Measurements from ENCODE around the gene PRDX2. TPM values are rescaled to one million over a fixed set of nuclear protein-coding genes. Genes with fewer than 3 reads are reported as not detected.

The PRDX2 gene
- total and polyA plus RNA-seq, 2 donors (not counting 3 experiments of a cell fraction or from before 2014, with no cell fraction given): 247 to 492 TPM

GRCh38 chr19:12837225-12837624, 35.6 kb upstream of the PRDX2 start:
- CTCF ChIA-PET: interaction anchor here (0.6 to 1.8 kb wide), 6 partner anchors 9 to 75 kb away, joined by 3 to 18 read pairs (median 4); no protein-coding TSS in a partner anchor
- no peaks in the 10 kb centered on the region for H3K4me1 ChIP-seq (ENCODE audit: control insufficient read depth, extremely low read depth, insufficient read depth, low read length)
- H4K20me1 ChIP-seq (replicated peaks; ENCODE audit: control insufficient read depth, extremely low read depth, insufficient read depth, low read length): no peaks in the 10 kb centered on the region
- BruUV-seq (replicated peaks): no TSS peak
- intact Hi-C loops (cut with micrococcal nuclease) (no loop called here), dilution Hi-C loops (cut with MboI; ENCODE audit: extremely low pct_ligation_motif_present, low sequenced_read_pairs) (no loop called here)
- no peaks in the 10 kb centered on the region for H3K79me2 ChIP-seq (ENCODE audit: control insufficient read depth, insufficient read depth, low read length)
- DNase-seq (ENCODE audit: low read depth, low spot score) (no peak), FAIRE-seq (no peak)
- no peak overlapping the region for H3K4me2 ChIP-seq (ENCODE audit: insufficient read depth, low read length)
- POLR2A ChIA-PET: no interaction called here
- no peak overlapping the region for H3K9ac ChIP-seq (replicated peaks; ENCODE audit: extremely low read depth, insufficient read depth, low read length)
- no peak overlapping the region for H3K27ac ChIP-seq (ENCODE audit: insufficient read depth, low read depth, low read length)
- TF ChIP-seq POLR2A (IDR thresholded peaks at IDR 0.05; ENCODE audit: low read depth, low read length): no peak
- no peak for TF ChIP-seq EZH2 (IDR thresholded peaks at IDR 0.05; ENCODE audit: borderline replicate concordance, low read depth, low read length, severe bottlenecking)
- TF ChIP-seq POLR2AphosphoS5 (IDR thresholded peaks at IDR 0.05; ENCODE audit: insufficient read depth, low read depth, low read length): no peak
- no peak for TF ChIP-seq JUN (IDR thresholded peaks at IDR 0.05; ENCODE audit: borderline replicate concordance, insufficient read depth, insufficient read length, low read depth)
- TF ChIP-seq GATA2 (IDR thresholded peaks at IDR 0.05; ENCODE audit: insufficient read depth, insufficient read length, low read depth, low read length): no peak
- TF ChIP-seq MAX (IDR thresholded peaks at IDR 0.05; ENCODE audit: insufficient read depth, insufficient read length): no peak
- no peak for TF ChIP-seq CTCF (IDR thresholded peaks at IDR 0.05; ENCODE audit: extremely low read depth in 1 of 2, insufficient read depth in 1 of 2, low read depth in 1 of 2, low read length in 2 of 2)
- no peak for TF ChIP-seq FOS (IDR thresholded peaks at IDR 0.05; ENCODE audit: borderline replicate concordance, insufficient read depth, low read length)
- TF ChIP-seq MYC (IDR thresholded peaks at IDR 0.05; ENCODE audit: low read depth, low read length): no peak
- H3K4me3 ChIP-seq (replicated peaks in 1 of 3; ENCODE audit: insufficient read depth in 1 of 3, low read depth in 1 of 3, low read length in 3 of 3): no peak overlapping the region
- no peaks in the 10 kb centered on the region for H3K36me3 ChIP-seq (ENCODE audit: control insufficient read depth in 2 of 2, extremely low read depth in 1 of 2, insufficient read depth in 2 of 2, low read length in 2 of 2)
- no peak overlapping the region for H2AFZ ChIP-seq (ENCODE audit: low read depth, low read length)
- H3K9me3 ChIP-seq (replicated peaks; ENCODE audit: control insufficient read depth, insufficient read depth, low read length): no peaks in the 10 kb centered on the region
- no peaks in the 10 kb centered on the region for H3K9me1 ChIP-seq (replicated peaks; ENCODE audit: control insufficient read depth, extremely low read depth, insufficient read depth, low read length)
- peaks cover 59 to 72% of the 10 kb centered on the region in 2 experiments for H3K27me3 ChIP-seq (ENCODE audit: control insufficient read depth in 2 of 2, insufficient read depth in 2 of 2, low read length in 2 of 2)

Measured in endothelial cell of umbilical vein (primary cell).